Glomerular endothelial cell (primary cell): ENCODE measurements around the gene CDC34. TPM values are rescaled to one million over a fixed set of nuclear protein-coding genes. Genes with fewer than 3 reads are reported as not detected.

ENCODE experiments used
- DNase-seq: peaks from one replicate; pipeline ENCODE4 v3.0.0-alpha.2; 2011; ENCODE audit warnings: low read depth, low spot score; ENCODE audit errors: extremely low read depth
- total RNA-seq: library from RNA; depleted of rRNA; stranded (reverse); fragments of >200 nt; gene quantifications from 2 replicates; pipeline ENCODE4 v1.2.3, GENCODE V29; 2015

The CDC34 gene, protein sequence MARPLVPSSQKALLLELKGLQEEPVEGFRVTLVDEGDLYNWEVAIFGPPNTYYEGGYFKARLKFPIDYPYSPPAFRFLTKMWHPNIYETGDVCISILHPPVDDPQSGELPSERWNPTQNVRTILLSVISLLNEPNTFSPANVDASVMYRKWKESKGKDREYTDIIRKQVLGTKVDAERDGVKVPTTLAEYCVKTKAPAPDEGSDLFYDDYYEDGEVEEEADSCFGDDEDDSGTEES
- total RNA-seq = 125 and 148 TPM in 2 replicates

DNA sequence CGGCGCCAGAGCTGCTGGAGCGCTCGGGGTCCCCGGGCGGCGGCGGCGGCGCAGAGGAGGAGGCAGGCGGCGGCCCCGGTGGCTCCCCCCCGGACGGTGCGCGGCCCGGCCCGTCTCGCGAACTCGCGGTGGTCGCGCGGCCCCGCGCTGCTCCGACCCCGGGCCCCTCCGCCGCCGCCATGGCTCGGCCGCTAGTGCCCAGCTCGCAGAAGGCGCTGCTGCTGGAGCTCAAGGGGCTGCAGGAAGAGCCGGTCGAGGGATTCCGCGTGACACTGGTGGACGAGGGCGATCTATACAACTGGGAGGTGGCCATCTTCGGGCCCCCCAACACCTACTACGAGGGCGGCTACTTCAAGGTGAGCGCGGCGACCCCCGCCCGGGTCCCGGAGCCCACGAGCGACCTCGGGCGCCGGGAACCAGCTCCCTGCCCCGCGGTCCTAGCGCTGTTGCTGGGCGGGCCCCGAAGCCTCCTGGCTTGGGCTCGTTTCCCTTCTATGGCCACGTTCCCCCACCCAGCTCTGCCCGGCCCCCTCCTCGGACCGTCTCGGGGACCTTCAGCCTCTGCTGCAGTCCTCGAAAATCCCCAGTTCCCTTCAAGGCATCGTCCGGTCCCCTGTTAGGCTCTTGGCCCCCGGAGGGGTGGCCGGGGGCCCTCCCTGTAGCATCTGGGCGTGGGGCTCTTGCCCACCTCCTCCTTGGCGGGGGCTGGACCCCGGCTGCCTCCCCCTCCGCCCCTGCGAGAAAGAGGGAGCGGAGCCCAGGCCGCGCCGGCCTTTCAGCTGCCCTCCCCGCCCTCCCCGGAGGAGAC lies at the start of gene CDC34:
Gene CDC34 (plus strand): TSS at position 8 of the 808 bp plus-strand sequence. CDS start 172 bp downstream, at position 180.
- DNase-seq = no peak

DNA sequence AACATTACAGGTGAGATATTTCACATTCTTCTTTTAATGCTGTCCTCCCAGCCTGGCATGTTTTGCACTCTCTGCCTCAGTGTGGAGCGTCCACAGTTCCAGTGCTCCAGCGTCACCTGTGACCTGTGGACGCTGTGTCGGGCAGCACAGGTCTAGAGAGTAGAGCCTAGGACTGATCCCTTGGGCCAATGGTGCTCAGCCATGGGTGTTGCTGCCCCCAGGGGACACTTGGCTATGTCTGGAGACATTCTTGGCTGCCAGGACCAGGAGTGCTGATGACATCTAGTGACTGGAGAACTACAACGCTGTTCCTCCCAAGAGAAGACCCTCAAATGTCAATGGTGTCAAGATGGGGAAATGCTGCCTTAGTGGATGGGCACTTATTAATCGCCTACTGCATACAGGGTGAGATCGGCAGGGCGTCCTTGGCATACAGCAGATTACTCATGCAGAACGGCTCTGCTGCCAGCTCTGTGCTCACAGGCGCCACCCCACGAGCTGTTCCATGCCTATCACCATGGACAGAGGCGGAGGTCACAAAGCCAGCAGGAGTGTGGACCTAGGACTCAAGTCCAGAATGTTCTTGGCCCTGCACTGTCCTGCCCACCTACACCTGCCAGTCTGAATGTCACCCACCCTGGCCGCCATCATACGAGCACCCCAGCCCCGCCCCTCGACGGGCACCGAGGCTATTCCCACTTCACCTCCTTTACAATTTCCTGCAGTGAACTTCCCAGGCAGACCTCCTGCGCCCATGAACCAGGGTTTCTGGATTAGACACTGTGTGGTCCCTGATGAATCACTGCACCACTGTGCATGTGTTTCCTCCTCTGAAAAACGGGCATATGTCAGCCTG lies 49.1 kb upstream of the CDC34 start:
- DNase-seq = no peak

DNA sequence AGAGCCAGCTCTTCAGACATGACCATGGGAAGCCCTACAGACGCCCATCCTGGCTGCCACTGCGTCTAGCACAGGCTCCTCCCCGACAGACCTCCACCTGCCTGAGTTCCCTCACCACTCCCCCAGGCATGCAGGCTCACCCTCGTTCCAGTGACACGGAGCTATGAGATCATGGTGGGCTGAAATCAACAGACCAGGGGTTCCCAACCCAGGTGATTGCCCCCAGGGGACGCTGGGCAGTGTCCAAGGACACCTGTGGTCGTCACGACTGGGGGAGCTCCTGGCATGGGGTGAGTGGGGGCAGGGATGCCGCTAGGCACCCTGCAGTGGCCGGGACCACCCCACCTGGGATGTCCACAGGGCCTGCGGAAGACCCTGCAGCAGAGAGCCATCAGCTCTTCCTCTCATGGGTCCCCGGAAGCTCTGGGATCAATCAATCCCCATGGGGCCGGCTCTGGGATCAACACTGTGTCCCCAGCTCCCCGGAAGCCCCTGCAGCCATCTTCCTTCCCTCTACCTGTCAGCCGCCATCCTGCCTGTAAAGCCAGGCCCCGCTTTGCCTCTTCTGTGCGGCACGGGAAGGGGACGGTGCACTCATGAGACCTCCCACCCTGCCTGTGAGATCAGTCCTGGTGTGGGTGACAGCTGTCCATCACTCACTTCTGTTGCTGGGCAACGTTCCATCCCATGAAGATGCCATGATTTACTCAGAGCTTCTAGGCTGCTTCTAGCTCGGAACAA lies 48.1 kb upstream of the CDC34 start:
- no peak for DNase-seq

DNA sequence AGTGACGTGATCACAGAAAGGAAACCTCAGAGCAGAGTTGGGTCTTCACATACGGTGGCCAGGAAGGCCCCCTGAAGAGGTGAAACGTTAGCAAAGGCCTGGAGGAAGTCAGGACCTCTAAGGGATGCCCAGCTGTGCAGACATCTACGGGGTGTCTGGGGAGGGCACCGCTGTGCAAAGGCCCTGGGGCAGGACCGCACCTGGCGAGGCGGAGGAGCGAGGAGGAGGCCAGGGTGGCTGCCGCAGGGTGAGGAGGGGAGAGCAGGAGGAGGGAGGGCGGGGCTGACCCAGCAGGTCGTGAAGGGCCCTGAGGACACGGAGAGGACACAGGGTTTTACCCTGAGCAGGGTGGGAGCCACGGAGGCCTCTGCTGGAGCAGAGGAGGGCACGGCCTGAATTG lies 47.1 kb upstream of the CDC34 start:
- DNase-seq = no peak

DNA sequence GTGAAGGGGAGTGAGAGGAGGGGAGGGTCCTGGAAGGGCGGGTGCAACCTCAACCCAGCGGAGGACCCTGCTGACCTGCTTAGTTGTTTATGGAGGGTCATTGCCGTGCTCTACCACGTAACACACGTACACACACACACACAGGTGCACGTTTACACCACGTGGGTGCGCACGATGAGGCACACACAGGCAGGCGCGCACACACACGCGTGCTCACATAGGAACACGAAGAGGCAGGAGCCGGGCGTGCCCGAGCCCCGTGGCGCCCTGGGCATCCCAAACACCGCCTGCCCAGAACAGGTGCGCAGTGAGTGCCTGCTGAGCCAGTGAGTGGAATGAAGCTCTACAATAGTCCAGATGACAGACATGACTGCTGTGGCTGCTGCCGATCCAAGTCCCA lies 46.5 kb upstream of the CDC34 start:
- DNase-seq = no peak

DNA sequence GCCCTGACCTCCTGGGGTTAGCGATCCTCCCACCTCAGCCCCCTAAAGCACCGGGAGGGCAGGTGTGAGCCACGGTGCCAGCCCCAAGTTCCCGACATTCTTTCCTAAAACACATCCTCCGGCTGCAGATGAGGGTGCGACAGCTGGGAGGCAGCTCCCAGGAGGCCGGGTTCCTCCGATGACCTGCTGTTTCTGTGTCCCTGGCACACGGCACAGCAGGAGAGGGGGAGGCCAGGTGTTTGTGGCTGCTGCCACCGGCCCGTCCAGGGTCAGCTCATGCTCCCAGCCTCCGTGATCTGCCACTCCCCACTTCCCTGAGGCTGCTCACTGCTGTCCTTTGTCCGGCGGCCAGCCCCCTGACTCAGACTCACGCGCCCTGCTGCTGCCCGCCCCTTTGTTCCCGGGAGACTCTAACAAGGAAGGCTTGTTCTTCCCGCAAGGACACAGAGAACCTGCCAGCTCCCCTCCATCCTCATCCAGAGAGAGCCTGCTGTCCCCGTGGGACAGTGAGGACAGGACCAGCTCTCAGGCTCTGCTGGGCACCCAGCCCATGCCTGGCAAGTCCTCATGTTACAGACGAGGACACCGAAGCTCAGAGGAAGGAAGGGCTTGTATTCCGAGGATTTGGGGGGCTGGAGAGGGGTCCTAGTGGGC lies 45.9 kb upstream of the CDC34 start:
- DNase-seq = no peak

DNA sequence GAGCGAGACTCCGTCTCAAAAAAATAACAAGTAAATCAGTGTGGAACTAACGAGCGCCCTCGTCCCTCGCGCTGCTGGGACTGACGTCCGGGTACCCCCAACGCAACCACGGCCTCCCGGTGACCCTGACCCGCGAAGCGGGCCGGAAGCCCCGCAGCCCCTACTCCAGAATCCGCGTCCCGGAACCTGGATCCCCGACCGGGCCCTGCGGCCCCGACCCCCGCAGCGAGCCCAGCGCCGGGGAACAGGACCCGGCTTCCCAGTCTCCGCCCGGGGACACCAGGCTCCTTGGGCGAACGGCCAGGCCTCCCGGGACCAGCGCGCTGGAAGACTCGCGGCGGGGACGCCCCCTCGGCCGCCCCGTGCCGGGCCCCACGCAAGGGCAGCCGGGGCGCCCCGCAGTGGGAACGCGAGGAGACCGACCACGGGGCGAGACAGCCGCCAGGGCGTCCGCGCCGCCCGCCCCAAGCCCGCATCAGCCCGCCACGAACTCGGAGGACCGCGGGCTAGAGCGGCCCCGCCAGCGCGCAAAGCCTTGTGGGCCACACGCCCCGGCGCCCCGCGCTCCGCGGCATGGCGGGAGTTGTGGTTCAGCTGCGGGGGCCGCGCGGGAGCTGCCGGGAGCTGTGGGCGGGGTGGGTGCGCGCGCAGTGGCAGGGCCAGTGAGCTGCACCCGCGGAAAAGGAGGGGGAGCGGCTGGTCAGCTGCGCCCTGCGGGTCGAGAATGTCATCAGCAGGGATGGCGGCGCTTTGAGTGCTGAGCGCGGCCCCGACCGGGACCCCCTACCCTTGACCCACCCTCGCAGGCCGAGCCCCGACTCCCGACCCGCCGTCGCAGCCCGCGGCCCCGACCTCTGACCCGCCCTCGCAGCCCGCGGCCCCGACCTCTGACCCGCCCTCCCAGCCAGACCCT lies 42.8 kb upstream of the CDC34 start:
- no peak for DNase-seq

DNA sequence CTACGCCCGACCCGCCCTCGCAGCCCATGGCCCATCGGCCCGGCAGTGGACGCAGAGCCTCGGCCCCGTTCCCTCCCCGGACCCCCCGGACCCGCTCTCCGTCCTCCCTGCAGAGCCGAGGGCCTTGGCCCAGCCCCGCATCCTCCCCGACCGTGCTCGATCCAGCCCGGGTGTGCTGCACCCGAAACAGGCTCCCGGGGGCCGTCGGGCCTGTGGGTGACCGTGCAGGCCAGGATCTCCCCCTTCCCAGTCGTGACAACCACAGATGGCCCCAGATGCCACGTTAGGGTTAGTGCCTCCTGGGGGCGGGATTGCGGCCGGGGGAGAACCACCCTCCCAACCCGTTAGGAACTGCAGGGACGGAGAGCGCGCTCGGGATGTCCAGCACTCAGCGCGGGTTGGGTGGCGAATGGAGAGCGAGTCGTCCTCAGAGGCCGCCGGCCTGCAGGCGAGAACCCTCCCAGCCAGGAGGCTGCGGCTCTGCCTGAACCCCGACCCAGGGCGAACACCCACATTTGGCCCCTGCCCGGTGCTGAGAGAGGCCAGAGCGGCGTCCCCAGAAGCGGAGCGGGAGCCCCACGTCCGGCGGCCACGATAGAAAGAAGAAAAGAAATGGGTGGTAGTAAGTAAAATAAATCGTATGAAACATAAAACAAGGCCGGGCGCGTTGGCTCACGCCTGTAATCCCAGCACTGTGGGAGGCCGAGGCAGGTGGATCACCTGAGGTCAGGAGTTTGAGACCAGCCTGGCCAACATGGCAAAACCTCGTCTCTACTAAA lies 42.0 kb upstream of the CDC34 start:
- DNase-seq = no peak

DNA sequence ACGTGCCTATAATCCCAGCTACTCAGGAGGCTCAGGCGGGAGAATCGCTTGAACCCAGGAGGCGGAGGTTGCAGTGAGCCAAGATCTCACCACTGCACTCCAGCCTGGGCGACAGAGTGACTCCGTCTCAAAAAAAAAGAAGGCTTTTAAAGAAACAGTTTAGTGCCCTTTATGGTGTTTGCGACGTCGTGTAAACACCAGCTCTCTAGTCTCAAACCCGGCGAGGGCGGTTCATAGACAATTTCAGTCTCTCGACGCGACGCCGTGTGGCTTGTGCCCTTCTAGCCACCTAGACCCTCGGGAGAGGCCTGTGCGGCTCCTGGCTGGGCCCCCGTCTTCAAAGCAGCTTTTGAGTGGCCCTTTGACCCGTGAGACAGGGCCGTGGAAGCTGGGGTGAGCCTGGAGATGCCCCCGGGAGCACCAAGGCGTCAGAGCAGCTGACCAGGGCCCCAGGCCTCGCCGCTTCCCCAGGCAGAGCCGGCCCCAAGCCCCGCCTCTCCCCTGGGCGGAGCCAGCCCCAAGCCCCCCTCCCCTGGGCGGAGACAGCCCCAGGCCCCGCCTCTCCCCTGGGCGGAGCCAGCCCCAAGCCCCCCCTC lies 40.3 kb upstream of the CDC34 start:
- no peak for DNase-seq

DNA sequence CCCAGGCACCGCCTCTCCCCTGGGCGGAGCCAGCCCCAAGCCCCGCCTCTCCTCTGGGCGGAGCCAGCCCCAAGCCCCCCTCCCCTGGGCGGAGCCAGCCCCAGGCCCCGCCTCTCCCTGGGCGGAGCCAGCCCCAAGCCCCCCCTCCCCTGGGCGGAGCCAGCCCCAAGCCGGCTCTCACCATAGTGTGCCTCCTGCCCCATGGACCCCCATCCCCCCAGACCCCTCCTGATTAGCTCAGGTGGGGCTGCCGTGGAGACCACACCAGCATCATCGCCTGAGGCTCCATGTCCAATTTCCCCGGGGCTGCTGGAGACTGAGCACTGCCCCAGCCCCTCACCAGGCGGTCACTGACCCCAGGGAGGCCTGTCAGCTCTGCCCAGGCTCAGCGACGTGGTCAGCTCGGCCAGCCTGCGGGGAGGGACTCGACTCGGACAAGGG lies 39.4 kb upstream of the CDC34 start:
- DNase-seq = no peak

DNA sequence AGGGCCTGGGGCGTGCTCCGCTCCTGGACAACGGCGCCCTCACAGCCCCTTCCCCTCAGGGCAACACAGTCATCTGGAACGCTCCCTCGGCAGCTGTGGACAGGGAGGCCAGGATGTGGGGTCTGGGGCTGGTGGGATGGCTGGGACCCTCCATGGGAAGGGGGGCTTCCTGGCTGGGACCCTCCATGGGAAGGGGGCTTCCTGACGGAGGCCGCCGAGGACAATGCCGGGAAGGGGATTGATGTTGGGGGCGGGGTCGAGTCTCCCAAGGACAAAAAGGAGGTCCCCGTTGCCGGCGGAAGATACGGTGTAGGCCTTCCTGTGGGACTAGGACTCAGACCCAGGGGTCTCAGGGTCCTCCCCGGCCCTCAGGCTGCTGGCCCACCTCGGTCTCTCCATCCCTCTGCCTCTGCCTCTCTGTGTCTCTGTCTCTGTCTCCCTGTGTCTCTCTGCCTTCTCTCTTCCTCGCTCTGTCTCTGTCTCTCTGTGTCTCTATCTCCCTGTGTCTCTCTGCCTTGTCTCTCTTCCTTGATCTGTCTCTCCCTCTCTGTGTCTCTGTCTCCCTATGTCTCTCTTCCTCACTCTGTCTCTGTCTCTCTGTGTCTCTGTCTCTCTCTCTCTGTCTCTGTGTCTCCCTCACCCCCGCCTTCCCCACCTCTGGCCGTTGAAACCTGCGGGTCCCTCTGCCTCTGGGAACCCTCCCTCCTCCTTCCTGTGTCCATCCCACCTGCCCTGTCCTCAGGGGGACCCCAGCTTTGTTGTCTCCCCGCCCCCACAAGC lies 38.0 kb upstream of the CDC34 start:
- no peak for DNase-seq

DNA sequence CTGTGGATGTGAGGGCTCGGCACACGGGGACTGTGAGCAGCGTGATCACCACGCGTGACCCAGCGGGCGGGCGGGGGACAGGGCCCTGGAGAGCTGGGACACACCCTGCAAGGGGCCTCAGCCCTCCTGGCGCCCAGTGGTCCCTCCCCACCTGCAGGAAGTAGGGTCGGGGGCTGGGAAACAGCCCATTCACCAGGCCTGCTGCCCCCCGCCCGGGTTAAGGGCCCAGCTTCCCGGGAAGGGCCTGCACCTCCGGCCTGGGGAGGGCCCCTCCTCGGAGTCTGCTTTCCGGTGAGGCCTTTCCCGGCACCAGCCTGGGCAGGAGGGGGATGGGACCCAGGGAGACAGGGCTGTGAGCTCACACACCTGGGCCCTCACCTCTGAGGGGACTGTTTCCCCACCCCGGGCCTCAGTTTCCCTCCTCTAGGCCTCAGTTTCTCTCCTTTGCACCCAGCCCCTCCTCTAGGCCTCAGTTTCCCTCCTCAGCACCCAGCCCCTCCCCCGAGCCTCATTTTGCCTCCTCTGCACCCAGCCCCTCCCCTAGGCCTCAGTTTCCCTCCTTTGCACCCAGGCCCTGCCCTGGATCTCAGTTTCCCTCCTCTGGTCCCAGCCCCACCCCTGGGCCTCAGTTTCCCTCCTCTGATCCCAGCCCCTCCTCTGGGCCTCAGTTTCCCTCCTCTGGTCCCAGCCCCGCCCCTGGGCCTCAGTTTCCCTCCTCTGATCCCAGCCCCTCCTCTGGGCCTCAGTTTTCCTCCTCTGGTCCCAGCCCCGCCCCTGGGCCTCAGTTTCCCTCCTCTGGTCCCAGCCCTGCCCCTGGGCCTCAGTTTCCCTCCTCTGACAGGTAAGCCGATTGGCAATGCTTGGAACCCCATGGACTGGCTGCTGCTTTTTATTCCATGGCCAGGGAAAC lies 37.1 kb upstream of the CDC34 start:
- no peak for DNase-seq

DNA sequence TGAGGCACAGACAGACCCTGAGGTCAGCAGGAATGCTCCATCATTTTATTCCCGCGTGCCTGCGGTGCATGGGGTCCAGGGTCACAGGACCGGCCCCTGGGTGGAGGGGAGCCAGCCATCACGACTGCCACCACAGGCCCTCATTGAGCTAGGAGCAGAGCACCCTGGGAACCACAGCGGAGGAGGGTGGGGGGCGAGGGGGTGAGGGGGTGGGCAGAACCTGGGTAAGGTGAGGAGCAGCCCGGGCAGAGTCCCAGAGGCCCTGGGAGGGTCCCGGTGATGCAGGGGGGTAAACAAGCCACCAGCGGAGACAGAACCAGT lies 36.5 kb upstream of the CDC34 start:
- no peak for DNase-seq

DNA sequence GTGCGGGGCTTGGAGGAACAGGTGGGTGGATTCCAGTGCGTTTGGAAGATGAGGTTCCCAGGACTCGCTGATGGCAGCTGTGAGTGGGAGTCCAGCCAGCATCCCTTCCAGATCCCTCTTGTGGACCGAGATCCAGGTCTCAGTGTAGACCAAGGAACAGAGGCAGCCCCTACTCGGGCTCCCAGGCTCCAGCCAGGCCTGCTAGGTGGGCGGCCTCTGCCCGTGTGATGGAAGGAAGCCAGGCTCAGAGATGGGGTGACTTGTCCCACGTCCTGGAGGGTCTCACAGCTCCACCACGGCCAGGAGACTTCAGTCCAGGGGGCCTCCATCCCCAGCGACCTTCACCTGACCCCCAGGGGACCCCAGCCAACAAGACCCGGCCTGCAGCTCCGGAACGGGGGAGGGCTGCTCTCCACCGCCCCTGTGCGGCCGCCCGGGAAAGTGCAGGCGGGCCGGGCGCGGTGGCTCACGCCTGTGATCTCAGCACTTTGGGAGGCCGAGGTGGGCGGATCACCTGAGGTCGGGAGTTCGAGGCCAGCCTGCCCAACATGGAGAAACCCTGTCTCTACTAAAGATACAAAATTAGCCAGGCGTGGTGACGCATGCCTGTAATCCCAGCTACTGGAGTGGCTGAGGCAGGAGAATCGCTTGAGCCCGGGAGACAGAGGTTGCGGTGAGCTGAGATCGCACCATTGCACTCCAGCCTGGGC lies 36.0 kb upstream of the CDC34 start:
- DNase-seq = no peak

DNA sequence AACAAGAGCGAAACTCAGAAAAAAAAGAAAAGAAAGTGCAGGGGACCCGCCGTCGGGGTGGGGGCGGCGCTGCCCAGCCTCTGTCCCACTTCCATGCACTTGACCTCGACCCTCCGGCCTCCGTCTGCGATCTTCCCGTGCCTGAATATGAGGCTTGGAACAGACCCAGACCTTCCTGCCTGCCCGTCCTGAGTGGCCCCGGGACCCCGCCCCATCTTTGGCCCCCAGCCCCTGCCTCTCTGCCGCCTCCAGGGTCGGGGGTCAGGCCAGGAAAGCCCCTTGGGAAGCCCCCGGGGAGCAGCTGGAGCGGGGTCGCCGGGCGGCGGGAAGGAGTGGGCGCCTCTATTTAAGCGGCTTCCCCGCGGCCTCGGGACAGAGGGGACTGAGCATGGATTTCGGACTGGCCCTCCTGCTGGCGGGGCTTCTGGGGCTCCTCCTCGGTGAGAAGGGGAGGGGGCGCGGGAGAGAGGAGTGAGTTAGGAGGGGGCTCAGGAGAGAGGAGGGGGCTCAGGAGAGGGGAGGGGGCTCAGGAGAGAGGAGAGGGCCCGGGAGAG lies 35.4 kb upstream of the CDC34 start, which contains the start of gene MADCAM1:
Gene MADCAM1 (plus strand): TSS at position 375 of the 554 bp plus-strand sequence. CDS start 14 bp downstream, at position 389.
- no peak for DNase-seq
